Esophagus squamous epithelium (tissue), 4 donors: ENCODE results near the gene LGMN.

ENCODE experiments used
- CTCF ChIP-seq, 6 experiments: fragments of 450-650 bp in 4 of 6; fragments of 200-600 bp in 2 of 6; sonication (generic) in 2 of 6; IDR thresholded peaks; one replicate each; pipeline ENCODE4 v1.5.1; 2016 to 2019; ENCODE audit warnings: antibody characterized with exemption in 6 of 6, mild to moderate bottlenecking in 4 of 6, moderate library complexity in 4 of 6
- POLR2A ChIP-seq, 4 donors: fragments of 450-650 bp; IDR thresholded peaks; one replicate each; pipeline ENCODE4 v1.6.1; 2017; ENCODE audit warnings: antibody characterized with exemption in 4 of 4, mild to moderate bottlenecking in 4 of 4, moderate library complexity in 3 of 4

GRCh38 chr14:92711976-92712653, 36.3 kb downstream of the LGMN start:
- TF ChIP-seq CTCF (IDR thresholded peaks at IDR 0.05) (no peak), POLR2A (IDR thresholded peaks at IDR 0.05) (no peak)
